ENCODE measurements around the gene PREX1.

The PREX1 gene

GRCh38 chr20:48582673-48582985 lies 245.2 kb downstream of the PREX1 start:
- no peak overlapping the region for H3K9ac ChIP-seq (ENCODE audit: low read depth in 1 of 2, low read length in 2 of 2)
- no peak overlapping the region for H3K4me3 ChIP-seq (ENCODE audit: low read depth in 1 of 2, low read length in 2 of 2)
- H3K4me1 ChIP-seq (ENCODE audit: control insufficient read depth in 1 of 2, insufficient read depth in 2 of 2, low read length in 2 of 2) = no peaks in the 10 kb centered on the region
- H3K9me3 ChIP-seq (ENCODE audit: control insufficient read depth in 1 of 2, low read length in 2 of 2) = no peaks in the 10 kb centered on the region
- H3K27me3 ChIP-seq (ENCODE audit: control insufficient read depth in 1 of 2, insufficient read depth in 2 of 2, low read length in 2 of 2) = peaks cover 0 to 6% of the 10 kb centered on the region in 2 donors
- H3K36me3 ChIP-seq (ENCODE audit: control insufficient read depth in 1 of 2, insufficient read depth in 2 of 2, low read length in 2 of 2) = no peaks in the 10 kb centered on the region
- H3K27ac ChIP-seq (ENCODE audit: low read depth, low read length) = no peak overlapping the region

- no peak overlapping the region for H3K9ac ChIP-seq (ENCODE audit: low read depth in 1 of 2, low read length in 2 of 2)
- H3K36me3 ChIP-seq (ENCODE audit: control insufficient read depth in 1 of 2, insufficient read depth in 2 of 2, low read length in 2 of 2) = no peaks in the 10 kb centered on the region
- H3K27me3 ChIP-seq (ENCODE audit: control insufficient read depth in 1 of 2, insufficient read depth in 2 of 2, low read length in 2 of 2) = peaks cover 0 to 6% of the 10 kb centered on the region in 2 donors
- H3K27ac ChIP-seq (ENCODE audit: low read depth, low read length) = no peak overlapping the region
- no peak overlapping the region for H3K4me3 ChIP-seq (ENCODE audit: low read depth in 1 of 2, low read length in 2 of 2)
- no peaks in the 10 kb centered on the region for H3K9me3 ChIP-seq (ENCODE audit: control insufficient read depth in 1 of 2, low read length in 2 of 2)
- no peaks in the 10 kb centered on the region for H3K4me1 ChIP-seq (ENCODE audit: control insufficient read depth in 1 of 2, insufficient read depth in 2 of 2, low read length in 2 of 2)
Measured at GRCh38 chr20:48581167-48581566, 246.6 kb downstream of the PREX1 start.

- Histone ChIP-seq H3K36me3 (ENCODE audit: control insufficient read depth in 1 of 2, insufficient read depth in 2 of 2, low read length in 2 of 2) (no peaks in the 10 kb centered on the region), H3K9ac (ENCODE audit: low read depth in 1 of 2, low read length in 2 of 2) (no peak overlapping the region), H3K27me3 (ENCODE audit: control insufficient read depth in 1 of 2, insufficient read depth in 2 of 2, low read length in 2 of 2) (no peaks in the 10 kb centered on the region), H3K4me3 (ENCODE audit: low read depth in 1 of 2, low read length in 2 of 2) (no peak overlapping the region), H3K27ac (ENCODE audit: low read depth, low read length) (no peak overlapping the region), H3K4me1 (ENCODE audit: control insufficient read depth in 1 of 2, insufficient read depth in 2 of 2, low read length in 2 of 2) (no peaks in the 10 kb centered on the region), H3K9me3 (ENCODE audit: control insufficient read depth in 1 of 2, low read length in 2 of 2) (no peaks in the 10 kb centered on the region)
Measured at GRCh38 chr20:48578397-48579098, 249.3 kb downstream of the PREX1 start.

- Histone ChIP-seq H3K9me3 (ENCODE audit: control insufficient read depth in 1 of 2, low read length in 2 of 2) (no peaks in the 10 kb centered on the region), H3K27me3 (ENCODE audit: control insufficient read depth in 1 of 2, insufficient read depth in 2 of 2, low read length in 2 of 2) (no peaks in the 10 kb centered on the region), H3K27ac (ENCODE audit: low read depth, low read length) (no peak overlapping the region), H3K4me3 (ENCODE audit: low read depth in 1 of 2, low read length in 2 of 2) (no peak overlapping the region), H3K36me3 (ENCODE audit: control insufficient read depth in 1 of 2, insufficient read depth in 2 of 2, low read length in 2 of 2) (no peaks in the 10 kb centered on the region), H3K4me1 (ENCODE audit: control insufficient read depth in 1 of 2, insufficient read depth in 2 of 2, low read length in 2 of 2) (no peaks in the 10 kb centered on the region), H3K9ac (ENCODE audit: low read depth in 1 of 2, low read length in 2 of 2) (no peak overlapping the region)
Measured at GRCh38 chr20:48577557-48577956, 250.2 kb downstream of the PREX1 start.

DNA sequence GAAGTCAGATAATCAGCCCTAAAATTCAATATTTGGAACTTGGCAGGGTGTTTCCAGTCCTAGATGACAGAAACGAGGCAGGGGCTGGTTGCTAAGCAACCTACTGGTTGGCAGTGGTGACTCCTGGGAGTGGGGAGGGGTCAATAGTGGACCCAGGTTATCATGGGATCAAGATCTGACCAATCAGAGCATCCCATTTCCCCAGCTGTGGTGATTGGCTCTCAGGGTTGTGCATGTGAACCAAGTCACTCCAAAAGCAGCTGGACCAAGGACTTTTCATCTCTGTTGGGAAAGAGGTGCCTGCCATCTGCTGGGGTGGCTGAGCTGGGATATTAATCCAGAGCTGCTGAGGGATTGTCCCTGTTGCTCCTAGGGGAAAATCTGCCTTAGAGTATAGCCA lies 253.4 kb downstream of the PREX1 start:
- Histone ChIP-seq H3K4me1 (ENCODE audit: control insufficient read depth in 1 of 2, insufficient read depth in 2 of 2, low read length in 2 of 2) (no peaks in the 10 kb centered on the region), H3K9me3 (ENCODE audit: control insufficient read depth in 1 of 2, low read length in 2 of 2) (no peaks in the 10 kb centered on the region), H3K9ac (ENCODE audit: low read depth in 1 of 2, low read length in 2 of 2) (no peak overlapping the region), H3K27me3 (ENCODE audit: control insufficient read depth in 1 of 2, insufficient read depth in 2 of 2, low read length in 2 of 2) (no peaks in the 10 kb centered on the region), H3K36me3 (ENCODE audit: control insufficient read depth in 1 of 2, insufficient read depth in 2 of 2, low read length in 2 of 2) (no peaks in the 10 kb centered on the region), H3K4me3 (ENCODE audit: low read depth in 1 of 2, low read length in 2 of 2) (no peak overlapping the region), H3K27ac (ENCODE audit: low read depth, low read length) (no peak overlapping the region)
